Measurements from ENCODE around the gene ATL2. TPM values are rescaled to one million over a fixed set of nuclear protein-coding genes. Genes with fewer than 3 reads are reported as not detected.

Gene ATL2
- total RNA-seq, 1 experiment from 2014 or later: 85.5 TPM

DNA sequence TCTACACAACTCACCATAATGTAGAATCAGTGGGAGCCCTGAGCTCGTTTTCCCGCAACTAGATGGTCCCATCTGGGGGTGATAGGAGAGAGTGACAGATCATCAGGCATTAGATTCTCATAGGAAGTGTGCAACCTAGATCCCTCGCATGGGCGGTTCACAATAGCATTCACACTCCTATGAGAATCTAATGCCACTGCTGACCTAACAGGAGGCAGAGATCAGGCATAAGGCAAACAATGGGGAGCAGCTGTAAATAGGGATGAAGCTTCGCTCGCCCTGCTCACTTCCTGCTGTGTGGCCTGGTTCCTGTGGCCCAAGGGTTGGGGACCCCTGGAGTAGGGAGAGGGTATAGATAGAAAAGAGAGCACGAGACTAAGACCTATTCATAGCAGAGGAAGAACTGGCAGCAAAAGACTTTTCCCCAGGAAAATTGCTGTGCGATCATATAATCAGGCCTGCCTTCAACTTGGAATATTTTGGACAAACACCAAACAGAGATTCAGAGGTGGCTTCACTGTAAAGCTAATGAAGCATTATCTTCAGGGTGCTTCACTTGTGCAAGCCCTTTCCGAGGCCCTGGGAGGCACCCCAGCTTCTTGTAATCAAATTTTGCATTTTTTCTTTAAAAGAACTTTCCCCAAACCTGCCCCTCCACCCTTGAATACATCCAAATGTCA is 29.0 kb upstream of the ATL2 start:
- no peak for DNase-seq (ENCODE audit: low spot score)
- TF ChIP-seq CTCF (conservative IDR thresholded peaks at IDR 0.05; ENCODE audit: low read depth, low read length): no peak
- TF ChIP-seq EZH2 (IDR thresholded peaks at IDR 0.05; ENCODE audit: borderline replicate concordance, low read depth, low read length, poor library complexity, severe bottlenecking): no peak
- intact Hi-C loops (cut with micrococcal nuclease; ENCODE audit: unreplicated experiment): no loop called here
- H3K4me3 ChIP-seq (ENCODE audit: low read depth, low read length, poor library complexity, severe bottlenecking): no peak overlapping the region
- no peaks in the 10 kb centered on the region for H3K27me3 ChIP-seq (replicated peaks; ENCODE audit: insufficient read depth, low read depth, low read length, poor library complexity)
- H3K4me1 ChIP-seq (ENCODE audit: insufficient read depth, low read length, poor library complexity, severe bottlenecking): no peaks in the 10 kb centered on the region
- BruUV-seq (replicated peaks): no TSS peak
- H3K36me3 ChIP-seq (ENCODE audit: insufficient read depth, low read length, poor library complexity, severe bottlenecking): no peaks in the 10 kb centered on the region
- POLR2A ChIA-PET (ENCODE audit: low non-redundant PET): no interaction called here
- H3K27ac ChIP-seq (ENCODE audit: low read depth, low read length, poor library complexity, severe bottlenecking): no peak overlapping the region
- CTCF ChIA-PET: no interaction called here
- H3K9me3 ChIP-seq (ENCODE audit: low read depth, low read length, poor library complexity, severe bottlenecking): no peaks in the 10 kb centered on the region

DNA sequence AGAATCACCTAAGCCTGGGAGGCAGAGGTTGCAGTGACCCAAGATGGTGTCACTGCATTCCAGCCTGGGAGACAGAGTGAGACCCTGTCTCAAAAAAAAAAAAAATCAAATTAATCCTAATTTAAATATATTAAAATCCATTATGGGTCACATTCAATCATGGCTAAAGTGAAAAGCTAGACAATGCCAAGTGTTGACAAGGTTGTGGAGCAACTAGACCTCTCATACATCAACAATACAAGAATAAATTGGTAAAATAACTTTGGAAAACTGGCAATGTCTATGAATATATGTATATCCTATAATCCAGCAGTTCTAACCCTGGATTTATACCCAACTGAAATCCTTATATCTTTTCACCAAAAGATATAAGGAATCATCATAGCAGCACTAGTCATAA is 23.4 kb upstream of the ATL2 start:
- Histone ChIP-seq H3K4me3 (ENCODE audit: low read depth, low read length, poor library complexity, severe bottlenecking) (no peak overlapping the region), H3K27ac (ENCODE audit: low read depth, low read length, poor library complexity, severe bottlenecking) (no peak overlapping the region), H3K27me3 (replicated peaks; ENCODE audit: insufficient read depth, low read depth, low read length, poor library complexity) (no peaks in the 10 kb centered on the region), H3K4me1 (ENCODE audit: insufficient read depth, low read length, poor library complexity, severe bottlenecking) (no peaks in the 10 kb centered on the region), H3K9me3 (ENCODE audit: low read depth, low read length, poor library complexity, severe bottlenecking) (no peaks in the 10 kb centered on the region), H3K36me3 (ENCODE audit: insufficient read depth, low read length, poor library complexity, severe bottlenecking) (no peaks in the 10 kb centered on the region)
- BruUV-seq (replicated peaks): no TSS peak
- no peak for DNase-seq (ENCODE audit: low spot score)
- intact Hi-C loops (cut with micrococcal nuclease; ENCODE audit: unreplicated experiment): no loop called here
- CTCF ChIA-PET: no interaction called here
- POLR2A ChIA-PET (ENCODE audit: low non-redundant PET): no interaction called here
- TF ChIP-seq CTCF (conservative IDR thresholded peaks at IDR 0.05; ENCODE audit: low read depth, low read length) (no peak), EZH2 (IDR thresholded peaks at IDR 0.05; ENCODE audit: borderline replicate concordance, low read depth, low read length, poor library complexity, severe bottlenecking) (no peak)

DNA sequence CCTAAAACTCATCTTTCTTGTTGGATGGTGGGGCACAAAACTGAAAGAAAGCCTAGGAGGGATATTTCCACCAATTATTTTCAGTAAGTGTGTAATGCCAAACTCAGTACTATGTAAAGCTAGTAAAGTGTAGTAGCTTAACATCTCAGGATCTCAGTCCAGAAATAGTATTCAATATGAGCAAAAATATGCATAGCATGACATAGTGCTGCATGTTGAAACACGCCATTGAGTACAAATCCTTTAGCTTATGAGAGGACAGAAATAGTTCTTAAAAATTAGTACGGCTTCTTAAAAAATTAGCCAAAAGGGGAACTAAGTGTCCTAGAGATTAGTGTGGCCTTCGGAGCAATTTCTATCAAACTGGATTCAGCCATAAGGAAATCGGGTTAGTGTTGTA is 21.7 kb upstream of the ATL2 start:
- ChIA-PET CTCF (no interaction called here), POLR2A (ENCODE audit: low non-redundant PET) (interaction anchor here (0.7 kb wide), 1 partner anchor 22 kb away, joined by 4 read pairs; the partner anchor contains the start of gene ATL2)
- Histone ChIP-seq H3K9me3 (ENCODE audit: low read depth, low read length, poor library complexity, severe bottlenecking) (no peaks in the 10 kb centered on the region), H3K4me1 (ENCODE audit: insufficient read depth, low read length, poor library complexity, severe bottlenecking) (no peaks in the 10 kb centered on the region), H3K27me3 (replicated peaks; ENCODE audit: insufficient read depth, low read depth, low read length, poor library complexity) (no peaks in the 10 kb centered on the region), H3K36me3 (ENCODE audit: insufficient read depth, low read length, poor library complexity, severe bottlenecking) (no peaks in the 10 kb centered on the region), H3K27ac (ENCODE audit: low read depth, low read length, poor library complexity, severe bottlenecking) (no peak overlapping the region), H3K4me3 (ENCODE audit: low read depth, low read length, poor library complexity, severe bottlenecking) (no peak overlapping the region)
- no TSS peak for BruUV-seq (replicated peaks)
- TF ChIP-seq EZH2 (IDR thresholded peaks at IDR 0.05; ENCODE audit: borderline replicate concordance, low read depth, low read length, poor library complexity, severe bottlenecking) (no peak), CTCF (conservative IDR thresholded peaks at IDR 0.05; ENCODE audit: low read depth, low read length) (no peak)
- intact Hi-C loops (cut with micrococcal nuclease; ENCODE audit: unreplicated experiment): no loop called here
- no peak for DNase-seq (ENCODE audit: low spot score)

Data from A673 (cell line).